ENCODE results near the gene TPD52L2. TPM values are rescaled to one million over a fixed set of nuclear protein-coding genes. Genes with fewer than 3 reads are reported as not detected.

The TPD52L2 gene
- total RNA-seq, 4 donors from 2014 or later = 57.7 to 92.4 (median 59.8) TPM

DNA sequence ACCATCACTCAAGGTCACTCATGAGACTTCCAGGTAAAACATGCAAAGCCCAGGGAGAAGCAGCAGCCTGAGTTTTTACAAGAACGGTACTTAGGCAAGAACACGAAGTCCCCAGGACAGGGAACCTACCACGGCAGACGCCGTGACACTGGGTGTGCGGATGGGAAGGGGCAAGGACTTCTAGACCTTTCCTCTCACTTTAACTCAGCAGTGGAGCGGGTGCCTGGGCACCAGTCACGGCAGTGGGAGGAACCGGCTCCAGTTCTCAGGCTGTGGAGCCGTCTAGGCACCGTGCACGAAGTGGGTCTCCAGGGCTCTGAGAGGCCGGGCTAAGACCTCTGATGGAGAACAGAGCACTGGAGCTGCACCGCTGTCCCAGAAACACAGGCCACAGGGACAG is 36.5 kb upstream of the TPD52L2 start:
- intact Hi-C loops (cut with DNase I; ENCODE audit: low total_unique reads) = no loop called here
- Histone ChIP-seq H3K27ac (peak overlapping the region in 3 of 4 donors; percentile 61 to 78 (median 69)), H3K4me3 (peak overlapping the region; percentile 54 to 71 (median 58)), H3K9me3 (no peaks in the 10 kb centered on the region), H3K27me3 (peaks cover 0 to 6% (median 0%) of the 10 kb centered on the region in 3 donors), H3K4me1 (peaks cover 0 to 5% of the 10 kb centered on the region in 2 donors), H3K36me3 (no peaks in the 10 kb centered on the region)
- ATAC-seq = no peak
- in situ Hi-C loops (cut with MboI; ENCODE audit: low sequenced_read_pairs in 4 of 4) = no loop called here
- TF ChIP-seq, protein P1, sequence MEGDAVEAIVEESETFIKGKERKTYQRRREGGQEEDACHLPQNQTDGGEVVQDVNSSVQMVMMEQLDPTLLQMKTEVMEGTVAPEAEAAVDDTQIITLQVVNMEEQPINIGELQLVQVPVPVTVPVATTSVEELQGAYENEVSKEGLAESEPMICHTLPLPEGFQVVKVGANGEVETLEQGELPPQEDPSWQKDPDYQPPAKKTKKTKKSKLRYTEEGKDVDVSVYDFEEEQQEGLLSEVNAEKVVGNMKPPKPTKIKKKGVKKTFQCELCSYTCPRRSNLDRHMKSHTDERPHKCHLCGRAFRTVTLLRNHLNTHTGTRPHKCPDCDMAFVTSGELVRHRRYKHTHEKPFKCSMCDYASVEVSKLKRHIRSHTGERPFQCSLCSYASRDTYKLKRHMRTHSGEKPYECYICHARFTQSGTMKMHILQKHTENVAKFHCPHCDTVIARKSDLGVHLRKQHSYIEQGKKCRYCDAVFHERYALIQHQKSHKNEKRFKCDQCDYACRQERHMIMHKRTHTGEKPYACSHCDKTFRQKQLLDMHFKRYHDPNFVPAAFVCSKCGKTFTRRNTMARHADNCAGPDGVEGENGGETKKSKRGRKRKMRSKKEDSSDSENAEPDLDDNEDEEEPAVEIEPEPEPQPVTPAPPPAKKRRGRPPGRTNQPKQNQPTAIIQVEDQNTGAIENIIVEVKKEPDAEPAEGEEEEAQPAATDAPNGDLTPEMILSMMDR (IDR thresholded peaks at IDR 0.05 in 4 of 5, conservative IDR thresholded peaks at IDR 0.05 in 1 of 5) = no peak
- TF ChIP-seq POLR2A (IDR thresholded peaks at IDR 0.05) = no peak
- no peak for DNase-seq

GRCh38 chr20:63828951-63829350 is 36.1 kb upstream of the TPD52L2 start:
- Histone ChIP-seq H3K4me1 (peaks cover 0 to 6% of the 10 kb centered on the region in 2 donors), H3K27ac (peak overlapping the region in 3 of 4 donors; percentile 61 to 78 (median 69)), H3K36me3 (no peaks in the 10 kb centered on the region), H3K9me3 (no peaks in the 10 kb centered on the region), H3K27me3 (peaks cover 0 to 6% (median 0%) of the 10 kb centered on the region in 3 donors), H3K4me3 (peak overlapping the region; percentile 54 to 71 (median 58))
- no peak for ATAC-seq
- TF ChIP-seq, protein P1 (IDR thresholded peaks at IDR 0.05 in 4 of 5, conservative IDR thresholded peaks at IDR 0.05 in 1 of 5) = no peak
- TF ChIP-seq POLR2A (IDR thresholded peaks at IDR 0.05) = no peak
- no peak for DNase-seq
- intact Hi-C loops (cut with DNase I; ENCODE audit: low total_unique reads) (no loop called here), in situ Hi-C loops (cut with MboI; ENCODE audit: low sequenced_read_pairs in 4 of 4) (no loop called here)

DNA sequence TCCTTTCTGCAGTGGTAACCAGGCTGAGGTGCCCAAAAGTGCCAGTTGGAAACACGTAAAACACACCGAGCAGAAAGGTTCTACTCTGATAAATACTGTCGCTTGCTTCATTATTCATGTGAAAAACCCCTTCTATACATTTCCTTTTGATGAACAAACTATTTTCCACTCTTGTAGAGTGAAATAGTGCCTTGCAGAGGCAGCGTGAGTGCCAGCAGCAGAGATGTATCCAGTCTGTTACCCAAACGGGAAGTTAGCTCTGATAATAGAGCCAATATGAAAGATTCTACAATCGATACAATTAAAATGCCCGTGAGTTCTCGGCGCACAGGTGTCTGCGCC is 35.5 kb upstream of the TPD52L2 start:
- DNase-seq = no peak
- no peaks in the 10 kb centered on the region for H3K9me3 ChIP-seq
- intact Hi-C loops (cut with DNase I; ENCODE audit: low total_unique reads) = no loop called here
- peak overlapping the region; percentile 54 to 71 (median 58) for H3K4me3 ChIP-seq
- H3K4me1 ChIP-seq = peaks cover 3 to 12% of the 10 kb centered on the region in 2 donors
- peaks cover 0 to 6% (median 0%) of the 10 kb centered on the region in 3 donors for H3K27me3 ChIP-seq
- TF ChIP-seq, protein P1 (IDR thresholded peaks at IDR 0.05 in 4 of 5, conservative IDR thresholded peaks at IDR 0.05 in 1 of 5) = no peak
- TF ChIP-seq POLR2A (IDR thresholded peaks at IDR 0.05) = no peak
- peak overlapping the region; percentile 43 to 78 (median 65) for H3K27ac ChIP-seq
- no peaks in the 10 kb centered on the region for H3K36me3 ChIP-seq
- no peak for ATAC-seq
- in situ Hi-C loops (cut with MboI; ENCODE audit: low sequenced_read_pairs in 4 of 4) = no loop called here

GRCh38 chr20:63829945-63830835 is 34.9 kb upstream of the TPD52L2 start:
- Histone ChIP-seq H3K27ac (peak overlapping the region; percentile 43 to 78 (median 65)), H3K4me3 (peak overlapping the region; percentile 54 to 71 (median 58)), H3K36me3 (no peaks in the 10 kb centered on the region), H3K4me1 (peaks cover 3 to 15% of the 10 kb centered on the region in 2 donors), H3K9me3 (no peaks in the 10 kb centered on the region), H3K27me3 (peaks cover 0 to 6% (median 0%) of the 10 kb centered on the region in 3 donors)
- DNase-seq (no peak), ATAC-seq (peak; percentile 1 to 2)
- intact Hi-C loops (cut with DNase I; ENCODE audit: low total_unique reads) = loop anchor here (2.0 kb wide), 2 partner anchors 35 to 65 kb away; partner anchors contain the start of genes DNAJC5 and TPD52L2
- in situ Hi-C loops (cut with MboI; ENCODE audit: low sequenced_read_pairs in 4 of 4) = no loop called here
- TF ChIP-seq, protein P1 (IDR thresholded peaks at IDR 0.05 in 4 of 5, conservative IDR thresholded peaks at IDR 0.05 in 1 of 5) = no peak
- TF ChIP-seq POLR2A (IDR thresholded peaks at IDR 0.05) = no peak

Measured in gastrocnemius medialis (tissue), 4 donors.